AG09309 (cell line): ENCODE results near the gene DHX57.

Experiments
- DNase-seq: peaks from one replicate; pipeline ENCODE4 v3.0.0-alpha.2; 2010; ENCODE audit warnings: low read depth
- H3K4me3 ChIP-seq: 2 replicates; pipeline ENCODE4 v1.5.1; 2011; ENCODE audit warnings: mild to moderate bottlenecking, low read depth, low read length, moderate library complexity; ENCODE audit not compliant: control insufficient read depth
- CTCF ChIP-seq: IDR thresholded peaks from 2 replicates; pipeline ENCODE4 v1.5.1; 2011; ENCODE audit warnings: mild to moderate bottlenecking, low read depth, low read length, inconsistent platforms; ENCODE audit not compliant: insufficient read depth, control insufficient read depth; ENCODE audit errors: missing control alignments

DHX57 gene

GRCh38 chr2:38875227-38875575 lies 533 bp downstream of the DHX57 start:
- H3K4me3 ChIP-seq: peak overlapping the region; percentile 75
- no peak for TF ChIP-seq CTCF
- no peak for DNase-seq

GRCh38 chr2:38873763-38874162 lies 2.0 kb downstream of the DHX57 start:
- no peak for DNase-seq
- H3K4me3 ChIP-seq: no peak overlapping the region
- no peak for TF ChIP-seq CTCF

GRCh38 chr2:38871432-38871831 lies 4.3 kb downstream of the DHX57 start:
- TF ChIP-seq CTCF: no peak
- no peak overlapping the region for H3K4me3 ChIP-seq
- DNase-seq: no peak

- no peak overlapping the region for H3K4me3 ChIP-seq
- TF ChIP-seq CTCF: no peak
- no peak for DNase-seq
These were observed 8.8 kb downstream of the DHX57 start for GRCh38 chr2:38866773-38867443.

- DNase-seq: no peak
- H3K4me3 ChIP-seq: no peak overlapping the region
- TF ChIP-seq CTCF: no peak
These were observed 12.6 kb downstream of the DHX57 start for GRCh38 chr2:38863061-38863695.

GRCh38 chr2:38862476-38862875 lies 13.3 kb downstream of the DHX57 start:
- no peak overlapping the region for H3K4me3 ChIP-seq
- no peak for DNase-seq
- TF ChIP-seq CTCF: no peak
